BLaER1 treated with 17β-estradiol and CSF1 and Interleukin-3, amounts not matched to agents 10 nM and 100 nM (cell line): ENCODE results near the gene TSPAN13.

ENCODE experiments used
- H3K27ac ChIP-seq, 11 experiments: shearing (Covaris generic); formaldehyde crosslinking; 2 replicates each; pipeline ENCODE4 v1.8.1; 2022
- H3K27me3 ChIP-seq, 11 experiments: shearing (Covaris generic); formaldehyde crosslinking; 2 replicates each; pipeline ENCODE4 v1.8.1; 2022
- H3K36me3 ChIP-seq, 11 experiments: shearing (Covaris generic); formaldehyde crosslinking; 2 replicates each; pipeline ENCODE4 v1.8.1; 2022
- H3K4me1 ChIP-seq, 10 experiments: shearing (Covaris generic); formaldehyde crosslinking; 2 replicates each; pipeline ENCODE4 v1.8.1; 2022
- H3K4me2 ChIP-seq, 11 experiments: shearing (Covaris generic); formaldehyde crosslinking; 2 replicates each; pipeline ENCODE4 v1.8.1; 2022
- H3K4me3 ChIP-seq, 10 experiments: shearing (Covaris generic); formaldehyde crosslinking; 2 replicates each; pipeline ENCODE4 v1.8.1; 2022
- H3K9ac ChIP-seq, 11 experiments: shearing (Covaris generic); formaldehyde crosslinking; 2 replicates each; pipeline ENCODE4 v1.8.1; 2022
- H3K9me3 ChIP-seq, 11 experiments: shearing (Covaris generic); formaldehyde crosslinking; replicated peaks in 1 of 11; 2 replicates each; pipeline ENCODE4 v1.8.1; 2022
- H4K20me1 ChIP-seq, 11 experiments: shearing (Covaris generic); formaldehyde crosslinking; 2 replicates each; pipeline ENCODE4 v1.8.1; 2022
- Cebpa-rat ChIP-seq, 11 experiments: shearing (Covaris generic); IDR thresholded peaks; 2 replicates each; pipeline ENCODE4 v1.8.1; 2022

Gene TSPAN13

DNA sequence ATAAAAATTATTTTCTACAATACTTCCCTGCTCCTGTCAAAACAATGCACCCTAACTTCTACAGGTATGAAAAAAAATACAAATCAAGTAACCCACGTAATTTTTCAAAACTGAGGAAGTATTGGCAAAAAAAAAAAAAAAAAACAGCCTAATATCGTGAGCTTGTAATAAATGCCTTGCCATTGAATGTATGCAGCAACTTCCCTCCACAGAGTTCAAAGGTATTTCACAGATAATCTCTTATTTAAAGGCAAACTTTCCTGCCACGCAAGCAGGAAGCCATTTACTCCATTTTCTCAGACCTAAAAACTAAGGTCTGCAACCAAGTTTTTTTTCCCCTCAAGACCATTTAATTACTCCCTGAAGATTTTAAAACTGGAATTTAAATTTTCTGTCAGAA lies 51.9 kb downstream of the TSPAN13 start:
- no peak for TF ChIP-seq Cebpa-rat (IDR thresholded peaks at IDR 0.05)
- H4K20me1 ChIP-seq, result no peaks in the 10 kb centered on the region
- H3K4me1 ChIP-seq, result no peaks in the 10 kb centered on the region
- no peak overlapping the region for H3K4me3 ChIP-seq
- no peaks in the 10 kb centered on the region for H3K9me3 ChIP-seq
- no peak overlapping the region for H3K9ac ChIP-seq
- H3K27ac ChIP-seq, result no peak overlapping the region
- no peaks in the 10 kb centered on the region for H3K27me3 ChIP-seq
- no peak overlapping the region for H3K4me2 ChIP-seq
- no peaks in the 10 kb centered on the region for H3K36me3 ChIP-seq

GRCh38 chr7:16810112-16810511 lies 56.6 kb downstream of the TSPAN13 start:
- Histone ChIP-seq H3K27me3 (no peaks in the 10 kb centered on the region), H3K36me3 (no peaks in the 10 kb centered on the region), H3K4me3 (no peak overlapping the region), H3K9ac (no peak overlapping the region), H4K20me1 (no peaks in the 10 kb centered on the region), H3K9me3 (no peaks in the 10 kb centered on the region), H3K4me1 (peaks cover 0 to 15% (median 0%) of the 10 kb centered on the region in 10 experiments; a peak in 5 of 20 replicates), H3K27ac (no peak overlapping the region), H3K4me2 (no peak overlapping the region)
- TF ChIP-seq Cebpa-rat (IDR thresholded peaks at IDR 0.05), result no peak

- Histone ChIP-seq H3K27ac (no peak overlapping the region), H3K36me3 (no peaks in the 10 kb centered on the region), H3K9me3 (no peaks in the 10 kb centered on the region), H3K4me3 (no peak overlapping the region), H3K4me1 (peaks cover 0 to 15% (median 0%) of the 10 kb centered on the region in 10 experiments; a peak in 5 of 20 replicates), H3K4me2 (no peak overlapping the region), H3K27me3 (no peaks in the 10 kb centered on the region), H3K9ac (no peak overlapping the region), H4K20me1 (no peaks in the 10 kb centered on the region)
- no peak for TF ChIP-seq Cebpa-rat (IDR thresholded peaks at IDR 0.05)
These were observed 57.0 kb downstream of the TSPAN13 start for GRCh38 chr7:16810573-16810972.

- Histone ChIP-seq H3K27me3 (no peaks in the 10 kb centered on the region), H3K4me2 (no peak overlapping the region), H3K4me3 (no peak overlapping the region), H3K9me3 (no peaks in the 10 kb centered on the region), H3K36me3 (no peaks in the 10 kb centered on the region), H3K4me1 (peaks cover under 1 to 25% (median 4%) of the 10 kb centered on the region in 10 experiments; a peak in 13 of 20 replicates), H3K27ac (no peak overlapping the region), H3K9ac (no peak overlapping the region), H4K20me1 (no peaks in the 10 kb centered on the region)
- no peak for TF ChIP-seq Cebpa-rat (IDR thresholded peaks at IDR 0.05)
These were observed 58.0 kb downstream of the TSPAN13 start for GRCh38 chr7:16811551-16811950.

DNA sequence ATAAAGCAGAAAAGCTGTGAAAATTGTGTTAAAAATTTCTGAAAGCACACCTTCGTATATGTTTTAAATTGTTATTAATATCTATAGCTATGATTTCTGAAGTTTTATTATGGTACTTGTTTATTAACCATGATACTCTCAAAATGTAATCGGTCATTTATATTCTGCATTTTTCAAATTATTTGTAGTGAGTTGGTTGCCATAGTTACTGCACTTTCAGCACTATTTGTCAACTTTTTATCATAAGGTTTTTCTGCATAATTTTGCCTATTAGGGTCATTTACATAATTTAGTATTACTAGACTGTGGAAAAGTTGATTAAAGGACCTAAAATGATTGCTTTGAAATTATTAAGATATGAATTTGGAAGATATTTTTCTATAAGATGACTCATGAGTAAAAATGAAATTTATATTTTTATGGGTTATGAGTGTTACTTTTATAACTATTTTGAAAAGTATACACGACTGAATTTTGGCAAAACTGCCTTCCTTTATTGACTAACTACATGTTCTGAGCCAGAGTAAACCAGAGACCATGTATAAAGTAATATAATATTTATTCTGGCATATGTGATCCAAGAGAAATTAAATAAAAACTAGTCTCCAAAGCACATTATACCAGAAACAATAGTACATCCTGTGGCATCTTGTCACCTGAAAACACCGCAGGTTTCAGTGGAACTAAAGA lies 59.1 kb downstream of the TSPAN13 start:
- Histone ChIP-seq H3K9ac (no peak overlapping the region), H3K4me3 (no peak overlapping the region), H3K27ac (no peak overlapping the region), H3K4me1 (peaks cover 4 to 34% (median 7%) of the 10 kb centered on the region in 10 experiments; a peak in 13 of 20 replicates), H3K36me3 (no peaks in the 10 kb centered on the region), H3K9me3 (no peaks in the 10 kb centered on the region), H4K20me1 (no peaks in the 10 kb centered on the region), H3K27me3 (no peaks in the 10 kb centered on the region), H3K4me2 (peak overlapping the region in 3 of 11 experiments; percentile 24 to 62 (median 43); a peak in 5 of 22 replicates)
- TF ChIP-seq Cebpa-rat (IDR thresholded peaks at IDR 0.05), result no peak

GRCh38 chr7:16813232-16813616 lies 59.7 kb downstream of the TSPAN13 start:
- Histone ChIP-seq H3K9ac (no peak overlapping the region), H3K27ac (no peak overlapping the region), H3K27me3 (no peaks in the 10 kb centered on the region), H3K9me3 (no peaks in the 10 kb centered on the region), H3K4me3 (no peak overlapping the region), H3K4me1 (peaks cover 4 to 40% (median 7%) of the 10 kb centered on the region in 10 experiments; a peak in 13 of 20 replicates), H3K4me2 (peak overlapping the region in 3 of 11 experiments; percentile 24 to 62 (median 43); a peak in 5 of 22 replicates), H4K20me1 (no peaks in the 10 kb centered on the region), H3K36me3 (no peaks in the 10 kb centered on the region)
- no peak for TF ChIP-seq Cebpa-rat (IDR thresholded peaks at IDR 0.05)

DNA sequence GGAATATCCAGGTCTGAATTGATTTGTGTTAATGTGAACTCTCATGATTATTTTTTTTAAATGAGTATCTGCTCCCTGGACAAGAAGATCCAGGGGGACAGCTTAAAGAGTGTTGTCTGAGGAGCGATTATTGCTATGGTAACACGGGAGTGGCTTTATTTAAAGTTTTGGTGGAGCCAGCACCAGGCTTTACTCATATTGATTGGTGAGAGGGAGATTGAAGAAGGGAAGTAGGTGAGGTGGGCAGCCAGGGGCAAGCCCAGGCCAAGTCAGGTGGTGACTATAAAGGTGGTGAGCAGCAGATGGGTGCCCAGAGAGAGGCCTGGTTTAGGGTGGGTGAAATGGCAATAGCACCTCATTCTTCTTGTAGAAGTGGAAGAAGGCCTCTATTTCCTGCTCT lies 61.4 kb downstream of the TSPAN13 start:
- Histone ChIP-seq H3K9ac (no peak overlapping the region), H3K4me1 (peaks cover 4 to 41% (median 7%) of the 10 kb centered on the region in 10 experiments; a peak in 13 of 20 replicates), H3K27ac (no peak overlapping the region), H3K9me3 (0 out of 22 replicates have a peak, but pooled peaks cover 0 to 5% (median 0%) of the 10 kb centered on the region in 11 experiments), H3K4me2 (no peak overlapping the region), H4K20me1 (no peaks in the 10 kb centered on the region), H3K36me3 (no peaks in the 10 kb centered on the region), H3K27me3 (no peaks in the 10 kb centered on the region), H3K4me3 (no peak overlapping the region)
- no peak for TF ChIP-seq Cebpa-rat (IDR thresholded peaks at IDR 0.05)

DNA sequence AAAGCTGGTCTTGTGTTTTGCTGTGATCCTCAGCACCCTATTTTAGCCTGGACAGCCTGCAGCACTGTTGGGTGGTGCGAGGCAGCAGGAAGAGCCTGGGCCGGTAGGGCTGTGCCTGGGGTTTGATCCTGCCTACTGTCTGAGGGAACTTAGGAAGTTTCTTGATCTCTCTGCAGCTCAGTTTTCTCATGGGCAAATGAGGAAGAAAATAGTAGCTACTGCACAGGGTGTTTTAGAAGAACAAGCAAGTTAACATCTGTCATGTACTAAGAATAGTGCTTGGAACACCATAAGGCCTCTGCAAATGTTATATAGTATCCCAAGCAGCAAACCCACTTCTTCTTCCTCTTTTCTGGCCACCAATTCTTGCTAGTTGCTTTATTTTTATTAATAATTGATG lies 63.3 kb downstream of the TSPAN13 start:
- Histone ChIP-seq H3K27ac (peak overlapping the region in 1 of 11 experiments; percentile 44; a peak in 2 of 22 replicates), H3K9me3 (0 out of 22 replicates have a peak, but pooled peaks cover 0 to 8% (median 0%) of the 10 kb centered on the region in 11 experiments), H3K9ac (0 out of 22 replicates have a peak overlapping the region, but pooled peaks of 2 of the 11 experiments have one; percentile 16 to 32), H3K4me3 (no peak overlapping the region), H4K20me1 (no peaks in the 10 kb centered on the region), H3K36me3 (no peaks in the 10 kb centered on the region), H3K27me3 (no peaks in the 10 kb centered on the region), H3K4me1 (peaks cover 4 to 41% (median 7%) of the 10 kb centered on the region in 10 experiments; a peak in 13 of 20 replicates), H3K4me2 (peak overlapping the region in 8 of 11 experiments; percentile 1 to 79 (median 35); a peak in 12 of 22 replicates)
- TF ChIP-seq Cebpa-rat (IDR thresholded peaks at IDR 0.05), result no peak

GRCh38 chr7:16817536-16817935 lies 64.0 kb downstream of the TSPAN13 start:
- Histone ChIP-seq H3K9ac (no peak overlapping the region), H3K27ac (no peak overlapping the region), H3K4me2 (peak overlapping the region in 1 of 11 experiments; percentile 9; a peak in 2 of 22 replicates)

More at GRCh38 chr7:16817536-16817935, 64.0 kb downstream of the TSPAN13 start:
- Histone ChIP-seq H3K4me1 (peaks cover 4 to 38% (median 7%) of the 10 kb centered on the region in 10 experiments; a peak in 13 of 20 replicates), H4K20me1 (no peaks in the 10 kb centered on the region), H3K9me3 (0 out of 22 replicates have a peak, but pooled peaks cover 0 to 8% (median 0%) of the 10 kb centered on the region in 11 experiments), H3K4me3 (no peak overlapping the region), H3K27me3 (no peaks in the 10 kb centered on the region), H3K36me3 (no peaks in the 10 kb centered on the region)
- no peak for TF ChIP-seq Cebpa-rat (IDR thresholded peaks at IDR 0.05)
